OCI-LY7 (cell line): ENCODE results near the gene ANO6. TPM values are rescaled to one million over a fixed set of nuclear protein-coding genes. Genes with fewer than 3 reads are reported as not detected.

ENCODE experiments used
- BruUV-seq: library from RNA; stranded (reverse); fragments of 400-500 nt; replicated peaks from 2 replicates; lab custom pipeline; 2021; lab: Mats Ljungman, UMichigan
- CTCF ChIA-PET: fragments of 300-600 bp; sonication (Branson Sonifier 250); formaldehyde crosslinking; loops from one replicate; lab custom pipeline; 2022; ENCODE audit warnings: antibody characterized with exemption; ENCODE audit not compliant: unreplicated experiment; lab: Charles Lee
- POLR2A ChIA-PET: fragments of 300-600 bp; sonication (Branson Sonifier 250); formaldehyde crosslinking; loops from one replicate; lab custom pipeline; 2022; ENCODE audit warnings: antibody characterized with exemption; lab: Charles Lee
- DNase-seq: peaks from one replicate; pipeline ENCODE4 v3.0.0-alpha.2; 2015; ENCODE audit warnings: low spot score
- H2AFZ ChIP-seq: fragments of 200-600 bp; sonication (generic), shearing (Covaris generic); 2 replicates; pipeline ENCODE4 v1.6.1; 2014; ENCODE audit warnings: mild to moderate bottlenecking, antibody characterized with exemption, low read length, moderate library complexity
- H3K27ac ChIP-seq: fragments of 200-600 bp; sonication (generic); 2 replicates; pipeline ENCODE4 v1.5.1; 2014; ENCODE audit warnings: mixed run types, low read depth, mild to moderate bottlenecking, moderate library complexity, low read length, inconsistent platforms; ENCODE audit not compliant: poor library complexity, severe bottlenecking
- H3K36me3 ChIP-seq: fragments of 200-600 bp; sonication (generic); 2 replicates; pipeline ENCODE4 v1.6.1; 2014; ENCODE audit warnings: mild to moderate bottlenecking, antibody characterized with exemption, low read length, moderate library complexity, mixed read lengths; ENCODE audit not compliant: insufficient read depth
- H3K4me1 ChIP-seq: fragments of 200-600 bp; sonication (generic); 2 replicates; pipeline ENCODE4 v1.5.1; 2014; ENCODE audit warnings: mild to moderate bottlenecking, low read length; ENCODE audit not compliant: insufficient read depth, poor library complexity, severe bottlenecking
- H3K4me2 ChIP-seq: fragments of 200-600 bp; sonication (generic); 2 replicates; pipeline ENCODE4 v1.6.1; 2014; ENCODE audit warnings: mild to moderate bottlenecking, low read length
- H3K4me3 ChIP-seq: fragments of 200-600 bp; sonication (generic); 2 replicates; pipeline ENCODE4 v1.5.1; 2014; ENCODE audit warnings: mild to moderate bottlenecking, low read depth, low read length; ENCODE audit not compliant: poor library complexity, severe bottlenecking
- H3K79me2 ChIP-seq: fragments of 200-600 bp; sonication (generic); 2 replicates; pipeline ENCODE4 v1.6.1; 2016; ENCODE audit warnings: low read depth, mild to moderate bottlenecking, low read length, moderate library complexity, mixed read lengths; ENCODE audit not compliant: insufficient read depth
- H3K9me2 ChIP-seq: fragments of 200-600 bp; sonication (generic); 2 replicates; pipeline ENCODE4 v1.6.1; 2016; ENCODE audit warnings: mild to moderate bottlenecking, low read length, mixed read lengths; ENCODE audit not compliant: insufficient read depth
- H3K9me3 ChIP-seq: fragments of 200-600 bp; sonication (generic); 2 replicates; pipeline ENCODE4 v1.6.1; 2014; ENCODE audit warnings: mild to moderate bottlenecking, mixed run types, low read length, mixed read lengths
- H4K20me1 ChIP-seq: fragments of 200-600 bp; sonication (generic); 2 replicates; pipeline ENCODE4 v1.6.1; 2014; ENCODE audit warnings: mild to moderate bottlenecking, antibody characterized with exemption, low read length, moderate library complexity, mixed read lengths; ENCODE audit not compliant: insufficient read depth
- CTCF ChIP-seq: fragments of 200-600 bp; sonication (generic); conservative IDR thresholded peaks from 2 replicates; pipeline ENCODE4 v1.5.1; 2014; ENCODE audit warnings: mild to moderate bottlenecking, antibody characterized with exemption, low read length, moderate library complexity, mixed read lengths
- EZH2phosphoT487 ChIP-seq: fragments of 200-600 bp; sonication (generic); IDR thresholded peaks from 2 replicates; pipeline ENCODE4 v1.6.1; 2018; ENCODE audit warnings: low read depth, borderline replicate concordance, mild to moderate bottlenecking, mixed run types, antibody characterized with exemption, low read length, moderate library complexity, mixed read lengths
- intact Hi-C: fragments of 100-400 bp; cut with micrococcal nuclease; formaldehyde crosslinking; loops from one replicate; pipeline ENCODE4 v1.10.0; 2022; ENCODE audit not compliant: unreplicated experiment
- total RNA-seq, 2 experiments: library from RNA; depleted of rRNA in 1 of 2; stranded (reverse); fragments of >200 nt in 1 of 2; shearing (Covaris generic) in 1 of 2; gene quantifications; 2 replicates each; pipeline ENCODE4 v1.2.3, GENCODE V29; 2014 to 2022

The ANO6 gene
- total RNA-seq, 2 experiments from 2014 or later, result 15.0 to 17.7 TPM

DNA sequence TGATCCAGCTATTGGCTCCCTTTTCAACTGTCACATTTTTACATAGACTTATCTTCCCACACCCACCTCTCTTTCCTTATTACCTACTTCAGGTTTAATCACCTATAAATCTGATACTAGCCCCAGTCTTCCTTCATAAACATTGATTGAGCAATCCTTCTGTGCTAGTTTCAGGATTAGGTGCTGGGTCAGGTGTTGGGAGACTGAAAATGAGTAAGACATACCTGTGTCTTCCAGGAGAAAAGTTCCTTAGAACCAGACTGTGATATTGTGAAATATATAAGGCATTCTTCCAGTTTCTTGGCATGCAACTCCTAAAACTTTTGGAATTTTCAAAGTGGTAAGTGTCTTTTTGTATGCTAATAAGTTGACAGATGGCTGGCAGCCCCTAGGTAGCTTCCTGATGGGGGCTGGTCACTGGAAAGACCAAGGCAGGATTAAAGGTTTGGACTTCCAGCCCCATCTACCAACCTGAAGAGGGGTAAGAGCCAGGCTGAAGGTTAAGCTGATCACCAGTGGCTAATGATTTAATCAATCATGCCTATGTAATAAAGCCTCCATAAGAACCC is 4.6 kb downstream of the ANO6 start:
- Histone ChIP-seq H2AFZ (no peak overlapping the region), H3K9me2 (no peaks in the 10 kb centered on the region), H3K4me2 (no peak overlapping the region), H3K36me3 (no peaks in the 10 kb centered on the region), H3K4me3 (no peak overlapping the region), H3K27ac (no peak overlapping the region), H3K79me2 (peaks cover 26% of the 10 kb centered on the region), H3K4me1 (peaks cover 13% of the 10 kb centered on the region), H4K20me1 (peaks cover 10% of the 10 kb centered on the region; the same call in 1 of the 2 replicates), H3K9me3 (no peaks in the 10 kb centered on the region)
- BruUV-seq, result no TSS peak
- intact Hi-C loops, result no loop called here
- TF ChIP-seq EZH2phosphoT487, result no peak
- no peak for TF ChIP-seq CTCF
- no peak for DNase-seq
- ChIA-PET CTCF (no interaction called here), POLR2A (interaction anchor here (0.7 to 1.2 kb wide), 2 partner anchors 13 to 379 kb away, joined by 3 read pairs; no protein-coding TSS in a partner anchor)

- TF ChIP-seq EZH2phosphoT487 (no peak), CTCF (no peak)
- intact Hi-C loops, result no loop called here
- no peak overlapping the region for H3K4me3 ChIP-seq
- peaks cover 10% of the 10 kb centered on the region; the same call in 1 of the 2 replicates for H4K20me1 ChIP-seq
- H3K79me2 ChIP-seq, result peaks cover 26% of the 10 kb centered on the region
- H2AFZ ChIP-seq, result no peak overlapping the region
- peaks cover 13% of the 10 kb centered on the region for H3K4me1 ChIP-seq
- no peaks in the 10 kb centered on the region for H3K9me2 ChIP-seq
- H3K4me2 ChIP-seq, result no peak overlapping the region
- no peak for DNase-seq
- H3K27ac ChIP-seq, result no peak overlapping the region
- H3K9me3 ChIP-seq, result no peaks in the 10 kb centered on the region
- no TSS peak for BruUV-seq
- POLR2A ChIA-PET, result interaction anchor here (0.7 to 1.2 kb wide), 4 partner anchors 13 to 890 kb away, joined by 3 to 6 read pairs (median 4); no protein-coding TSS in a partner anchor
- CTCF ChIA-PET, result no interaction called here
- no peaks in the 10 kb centered on the region for H3K36me3 ChIP-seq
Observed at GRCh38 chr12:45220969-45221368, 5.1 kb downstream of the ANO6 start.

DNA sequence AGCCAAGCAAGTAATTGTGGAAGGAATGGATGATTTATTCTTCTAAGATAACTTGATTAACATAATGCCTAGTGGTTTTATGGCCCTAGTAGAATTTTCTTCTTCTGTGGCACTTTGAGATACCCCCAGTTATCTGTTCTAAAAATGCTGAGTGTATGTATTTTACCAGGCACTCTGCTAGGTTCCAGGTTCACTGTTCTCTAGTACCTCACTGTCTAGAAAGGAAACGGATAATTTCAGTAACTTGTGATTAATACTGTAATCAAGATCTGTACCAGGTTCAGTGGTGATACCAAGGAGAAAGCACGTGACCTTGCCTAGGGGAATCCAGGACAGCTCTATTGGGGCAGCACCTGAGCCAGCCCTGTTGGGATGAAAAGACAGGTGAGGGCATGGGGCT is 8.0 kb downstream of the ANO6 start:
- Histone ChIP-seq H3K36me3 (no peaks in the 10 kb centered on the region), H3K9me3 (no peaks in the 10 kb centered on the region), H4K20me1 (no peaks in the 10 kb centered on the region), H3K4me2 (no peak overlapping the region), H3K79me2 (peaks cover 3% of the 10 kb centered on the region; the same call in 1 of the 2 replicates), H3K4me3 (no peak overlapping the region), H3K4me1 (no peaks in the 10 kb centered on the region), H3K9me2 (no peaks in the 10 kb centered on the region), H3K27ac (no peak overlapping the region), H2AFZ (no peak overlapping the region)
- ChIA-PET POLR2A (no interaction called here), CTCF (no interaction called here)
- no TSS peak for BruUV-seq
- TF ChIP-seq CTCF, result no peak
- no peak for TF ChIP-seq EZH2phosphoT487
- intact Hi-C loops, result no loop called here
- DNase-seq, result no peak
